Stomach (tissue), 9 donors: ENCODE results near the gene PPEF2. TPM values are rescaled to one million over a fixed set of nuclear protein-coding genes. Genes with fewer than 3 reads are reported as not detected.

ENCODE experiments used
- DNase-seq, 2 donors: peaks; one replicate each; pipeline versions ENCODE4 v3.0.0 to v3.0.0-alpha.2; 2013 to 2019
- H3K27ac ChIP-seq, 5 donors: fragments of 200-600 bp in 4 of 5; sonication (generic) in 4 of 5; one replicate each; pipeline ENCODE4 v1.5.1; 2013 to 2019; ENCODE audit warnings: mild to moderate bottlenecking in 1 of 5, moderate library complexity in 1 of 5
- H3K27me3 ChIP-seq, 3 donors: fragments of 200-600 bp; sonication (generic); one replicate each; pipeline ENCODE4 v1.5.1; 2017 to 2019; ENCODE audit warnings: mixed run types in 1 of 3
- H3K36me3 ChIP-seq, 4 donors: fragments of 200-600 bp; sonication (generic); 1 replicate in 3 of 4; 2 replicates in 1 of 4; pipeline ENCODE4 v1.5.1; 2016 to 2019
- H3K4me1 ChIP-seq, 4 donors: fragments of 200-600 bp; sonication (generic); one replicate each; pipeline ENCODE4 v1.5.1; 2016 to 2019
- H3K4me3 ChIP-seq, 4 donors: fragments of 200-600 bp; sonication (generic) in 3 of 4; one replicate each; pipeline ENCODE4 v1.5.1; 2016 to 2019; ENCODE audit warnings: mild to moderate bottlenecking in 1 of 4
- H3K9me3 ChIP-seq, 4 donors: fragments of 200-600 bp; sonication (generic); one replicate each; pipeline ENCODE4 v1.5.1; 2016 to 2019
- CTCF ChIP-seq, 7 experiments: fragments of 450-650 bp in 4 of 7; fragments of 200-600 bp in 3 of 7; sonication (generic) in 3 of 7; IDR thresholded peaks; one replicate each; pipeline ENCODE4 v1.5.1; 2016 to 2019; ENCODE audit warnings: antibody characterized with exemption in 7 of 7, control low read depth in 2 of 7, mild to moderate bottlenecking in 1 of 7
- EP300 ChIP-seq: sonication (generic); formaldehyde crosslinking; IDR thresholded peaks from one replicate; pipeline ENCODE4 v1.6.1; 2017; ENCODE audit warnings: antibody characterized with exemption
- POLR2A ChIP-seq, 4 donors: fragments of 450-650 bp; IDR thresholded peaks; one replicate each; pipeline ENCODE4 v1.6.1; 2016; ENCODE audit warnings: antibody characterized with exemption in 4 of 4, control low read depth in 2 of 4, mild to moderate bottlenecking in 1 of 4, moderate library complexity in 1 of 4
- POLR2AphosphoS5 ChIP-seq, 3 donors: sonication (generic); formaldehyde crosslinking; IDR thresholded peaks; one replicate each; pipeline ENCODE4 v1.6.1; 2016; ENCODE audit warnings: antibody characterized with exemption in 3 of 3
- WGBS, 5 donors: extraction: QIAGEN DNeasy Blood & Tissue Kit in 3 of 5; methylation state at CpG; one replicate each; pipeline versions ENCODE4 v1.1.5 to v1.1.7; 2013 to 2018; 5-methylcytosine and 5-hydroxymethylcytosine counted together
- intact Hi-C: fragments of 100-400 bp; cut with DNase I; formaldehyde crosslinking; loops from one replicate; pipeline ENCODE4 v1.15.1; 2023; ENCODE audit warnings: low total_unique reads
- polyA plus RNA-seq, 3 donors: library from polyadenylated mRNA; stranded (reverse); fragments of 200-250 nt; gene quantifications; one replicate each; pipeline ENCODE4 v1.2.3, GENCODE V29; 2013
- total RNA-seq, 5 donors: library from RNA; depleted of rRNA; stranded (reverse); fragments of >200 nt; gene quantifications; one replicate each; pipeline versions ENCODE4 v1.1.0 to v1.2.3, GENCODE V29; 2014 to 2016
- donor health status: healthy with polysubstance abuse.
- donor health status: Bipolar disorder and iron deficiency.
- donor health status: healthy.

PPEF2 gene
- total and polyA plus RNA-seq, 8 donors, result not detected

GRCh38 chr4:75867130-75867529 is 35.1 kb downstream of the PPEF2 start:
- Histone ChIP-seq H3K27ac (no peak overlapping the region), H3K4me1 (no peaks in the 10 kb centered on the region), H3K9me3 (no peaks in the 10 kb centered on the region), H3K36me3 (no peaks in the 10 kb centered on the region), H3K27me3 (no peaks in the 10 kb centered on the region), H3K4me3 (no peak overlapping the region)
- WGBS, 5 donors, result 40 to 61% (median 49%) methylated on average over 3 of the region's 3 CpGs
- no peak for DNase-seq
- intact Hi-C loops, result no loop called here
- TF ChIP-seq POLR2A (IDR thresholded peaks at IDR 0.05), result no peak
- no peak for TF ChIP-seq CTCF (IDR thresholded peaks at IDR 0.05)
- TF ChIP-seq POLR2AphosphoS5 (IDR thresholded peaks at IDR 0.05), result no peak
- TF ChIP-seq EP300, result no peak

GRCh38 chr4:75860606-75861005 is 41.6 kb downstream of the PPEF2 start:
- TF ChIP-seq POLR2AphosphoS5 (IDR thresholded peaks at IDR 0.05), result no peak
- no peak for TF ChIP-seq POLR2A (IDR thresholded peaks at IDR 0.05)
- no peak for TF ChIP-seq CTCF (IDR thresholded peaks at IDR 0.05)
- no peak for TF ChIP-seq EP300

GRCh38 chr4:75858721-75859120 is 43.5 kb downstream of the PPEF2 start:
- no peak for TF ChIP-seq EP300
- TF ChIP-seq POLR2AphosphoS5 (IDR thresholded peaks at IDR 0.05), result no peak
- TF ChIP-seq POLR2A (IDR thresholded peaks at IDR 0.05), result no peak
- no peak for TF ChIP-seq CTCF (IDR thresholded peaks at IDR 0.05)
- DNase-seq, result no peak
- H3K4me1 ChIP-seq, result no peaks in the 10 kb centered on the region
- intact Hi-C loops, result no loop called here
- H3K4me3 ChIP-seq, result no peak overlapping the region
- H3K27me3 ChIP-seq, result peaks cover 0 to 3% (median 0%) of the 10 kb centered on the region in 3 donors
- H3K9me3 ChIP-seq, result no peaks in the 10 kb centered on the region
- H3K27ac ChIP-seq, result no peak overlapping the region
- 33 to 92% (median 38%) methylated on average over 1 of the region's 1 CpG for WGBS, 5 donors
- H3K36me3 ChIP-seq, result no peaks in the 10 kb centered on the region

More at GRCh38 chr4:75860606-75861005, 41.6 kb downstream of the PPEF2 start:
- Histone ChIP-seq H3K27me3 (peaks cover 0 to 3% (median 0%) of the 10 kb centered on the region in 3 donors), H3K4me3 (no peak overlapping the region), H3K4me1 (no peaks in the 10 kb centered on the region), H3K9me3 (no peaks in the 10 kb centered on the region), H3K36me3 (no peaks in the 10 kb centered on the region), H3K27ac (no peak overlapping the region)
- DNase-seq, result no peak
- intact Hi-C loops, result no loop called here
- 77 to 86% (median 82%) methylated on average over 5 of the region's 5 CpGs for WGBS, 5 donors

GRCh38 chr4:75849461-75849860 is 52.8 kb downstream of the PPEF2 start:
- Histone ChIP-seq H3K9me3 (no peaks in the 10 kb centered on the region), H3K4me3 (no peak overlapping the region), H3K36me3 (no peaks in the 10 kb centered on the region), H3K27ac (no peak overlapping the region), H3K4me1 (peaks cover 0 to 9% (median 4%) of the 10 kb centered on the region in 4 donors), H3K27me3 (no peaks in the 10 kb centered on the region)
- intact Hi-C loops, result no loop called here
- peak in 1 of 2 donors; percentile 6 for DNase-seq
- 67 to 80% (median 76%) methylated on average over 6 of the region's 6 CpGs for WGBS, 5 donors
- TF ChIP-seq CTCF (IDR thresholded peaks at IDR 0.05), result no peak
- no peak for TF ChIP-seq EP300
- no peak for TF ChIP-seq POLR2AphosphoS5 (IDR thresholded peaks at IDR 0.05)
- no peak for TF ChIP-seq POLR2A (IDR thresholded peaks at IDR 0.05)
